Ovary (tissue), 3 donors: Measurements from ENCODE around the gene C4orf50.

Experiments
- CTCF ChIP-seq, 3 donors: fragments of 450-650 bp in 2 of 3; fragments of 200-600 bp in 1 of 3; IDR thresholded peaks; one replicate each; pipeline versions ENCODE4 v1.5.1 to v1.8.0; 2016 to 2022; ENCODE audit warnings: antibody characterized with exemption in 3 of 3, mild to moderate bottlenecking in 1 of 3
- EP300 ChIP-seq: sonication (generic); formaldehyde crosslinking; IDR thresholded peaks from one replicate; pipeline ENCODE4 v1.6.1; 2017; ENCODE audit warnings: antibody characterized with exemption
- POLR2A ChIP-seq: fragments of 450-650 bp; IDR thresholded peaks from one replicate; pipeline ENCODE4 v1.6.1; 2017; ENCODE audit warnings: antibody characterized with exemption, mild to moderate bottlenecking, moderate library complexity
- donor health status: DM: no; HTN: no; CAD: no.

DNA sequence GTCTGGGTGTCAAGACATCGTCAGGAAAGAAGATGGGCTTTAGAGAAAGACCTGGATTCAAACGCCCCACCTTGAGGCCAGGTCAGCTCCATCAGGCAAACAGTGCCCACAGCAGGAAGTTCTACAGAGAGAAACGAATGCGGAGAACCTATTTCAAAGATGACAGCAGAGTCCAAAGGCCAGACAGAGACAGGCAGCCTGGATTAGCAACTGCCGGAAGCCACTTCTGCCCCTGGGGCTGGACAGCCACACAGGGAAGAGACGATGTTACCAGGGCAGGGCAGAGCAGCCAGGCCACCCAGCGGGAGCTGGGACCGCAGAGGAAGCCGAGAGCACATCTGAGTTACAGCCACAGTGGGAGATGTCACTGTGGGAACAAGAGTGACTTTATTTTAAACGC, 1.2 kb downstream of the C4orf50 start:
- no peak for TF ChIP-seq CTCF (IDR thresholded peaks at IDR 0.05)
- TF ChIP-seq POLR2A = no peak
- no peak for TF ChIP-seq EP300
